GM12874 (cell line): ENCODE results near the gene UVRAG.

Source experiments
- TF ChIP-seq, protein P1 (sequence below): IDR thresholded peaks from 2 replicates; pipeline ENCODE4 v1.5.1; 2011; ENCODE audit warnings: low read depth, mild to moderate bottlenecking, control low read depth, low read length, moderate library complexity; ENCODE audit not compliant: insufficient read depth

Gene UVRAG

DNA sequence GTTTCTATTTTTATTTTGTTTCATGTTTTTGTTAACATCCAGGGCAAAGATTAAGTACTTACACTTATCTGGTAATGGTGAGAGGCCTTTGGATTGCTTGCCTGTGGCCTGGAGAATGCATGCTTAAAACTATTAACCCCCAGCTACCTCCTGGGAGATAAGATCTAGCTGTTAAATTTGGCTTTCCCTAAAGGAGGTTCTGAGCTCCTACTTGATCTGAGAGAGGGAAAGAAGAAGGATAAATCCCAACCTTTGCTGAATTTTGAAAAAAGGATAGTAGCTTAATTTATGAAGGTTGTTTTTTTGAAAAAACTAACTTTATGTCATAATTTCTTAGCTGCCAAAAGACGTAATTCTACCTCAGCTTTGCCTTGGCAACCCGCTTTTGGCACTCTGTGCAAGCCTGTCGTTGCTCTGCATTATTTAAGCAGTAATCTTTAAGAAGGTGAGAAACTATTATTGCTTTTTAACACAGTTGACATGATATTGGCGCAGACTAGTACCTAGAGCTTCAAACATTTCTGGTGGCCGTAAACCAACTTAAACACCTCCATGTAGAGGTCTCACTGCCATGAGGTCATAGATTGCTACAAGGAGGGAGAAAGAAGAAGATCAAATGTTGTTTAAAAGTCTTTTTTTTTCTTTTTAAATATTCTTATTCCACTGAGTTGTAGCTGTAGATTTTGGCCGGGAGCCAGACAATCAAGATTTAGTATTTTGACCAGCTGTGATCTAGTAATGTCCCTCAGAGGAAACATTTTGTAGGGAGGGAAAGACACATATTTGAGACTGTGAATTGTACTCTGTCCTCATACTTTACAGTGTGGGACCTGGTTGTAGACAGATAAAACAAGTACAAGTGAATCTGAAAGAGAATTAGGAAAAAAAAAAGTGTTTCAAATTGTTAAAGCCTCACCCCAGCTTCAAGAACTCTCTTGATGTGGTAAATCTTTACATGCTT, 316.9 kb downstream of the UVRAG start:
- TF ChIP-seq, protein P1, sequence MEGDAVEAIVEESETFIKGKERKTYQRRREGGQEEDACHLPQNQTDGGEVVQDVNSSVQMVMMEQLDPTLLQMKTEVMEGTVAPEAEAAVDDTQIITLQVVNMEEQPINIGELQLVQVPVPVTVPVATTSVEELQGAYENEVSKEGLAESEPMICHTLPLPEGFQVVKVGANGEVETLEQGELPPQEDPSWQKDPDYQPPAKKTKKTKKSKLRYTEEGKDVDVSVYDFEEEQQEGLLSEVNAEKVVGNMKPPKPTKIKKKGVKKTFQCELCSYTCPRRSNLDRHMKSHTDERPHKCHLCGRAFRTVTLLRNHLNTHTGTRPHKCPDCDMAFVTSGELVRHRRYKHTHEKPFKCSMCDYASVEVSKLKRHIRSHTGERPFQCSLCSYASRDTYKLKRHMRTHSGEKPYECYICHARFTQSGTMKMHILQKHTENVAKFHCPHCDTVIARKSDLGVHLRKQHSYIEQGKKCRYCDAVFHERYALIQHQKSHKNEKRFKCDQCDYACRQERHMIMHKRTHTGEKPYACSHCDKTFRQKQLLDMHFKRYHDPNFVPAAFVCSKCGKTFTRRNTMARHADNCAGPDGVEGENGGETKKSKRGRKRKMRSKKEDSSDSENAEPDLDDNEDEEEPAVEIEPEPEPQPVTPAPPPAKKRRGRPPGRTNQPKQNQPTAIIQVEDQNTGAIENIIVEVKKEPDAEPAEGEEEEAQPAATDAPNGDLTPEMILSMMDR, result no peak

DNA sequence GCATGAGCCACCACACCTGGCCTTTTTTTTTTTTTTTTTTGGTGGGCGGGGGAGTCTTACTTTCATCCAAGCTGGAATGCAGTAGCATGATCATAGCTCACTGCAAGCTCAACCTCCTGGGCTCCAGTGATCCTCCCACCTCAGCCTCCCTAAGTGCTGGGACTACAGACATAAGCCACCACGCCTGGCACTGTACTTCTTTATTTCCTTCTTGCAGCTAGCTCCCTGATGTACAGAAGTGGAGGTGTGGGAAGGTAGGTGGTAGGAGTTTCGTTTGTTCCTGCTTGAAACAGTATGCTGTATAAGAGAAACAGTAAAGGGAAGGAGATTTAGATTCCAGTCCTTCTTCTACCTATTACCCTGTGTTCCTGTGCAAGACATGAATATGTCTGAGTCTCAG, 319.2 kb downstream of the UVRAG start:
- TF ChIP-seq, protein P1, result no peak

DNA sequence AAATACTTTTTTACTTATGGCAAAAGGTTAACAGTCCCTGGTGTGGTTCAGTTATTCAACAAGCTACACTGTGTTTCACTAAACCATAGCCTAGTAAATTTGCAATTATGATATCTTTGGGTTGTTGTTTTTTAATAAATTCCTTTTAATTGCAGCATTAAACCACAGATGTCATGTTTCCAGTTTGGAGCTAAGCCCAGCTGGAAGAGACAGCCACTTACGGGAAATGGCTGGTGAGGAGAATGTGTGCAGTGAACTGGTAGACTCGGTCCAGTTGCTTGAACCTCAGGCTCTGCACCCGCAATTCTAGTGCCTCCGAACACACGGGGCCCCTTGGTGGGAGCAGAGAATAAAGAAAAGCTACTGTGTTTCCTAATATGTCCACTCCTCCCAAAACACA, 320.5 kb downstream of the UVRAG start:
- TF ChIP-seq, protein P1, result no peak

DNA sequence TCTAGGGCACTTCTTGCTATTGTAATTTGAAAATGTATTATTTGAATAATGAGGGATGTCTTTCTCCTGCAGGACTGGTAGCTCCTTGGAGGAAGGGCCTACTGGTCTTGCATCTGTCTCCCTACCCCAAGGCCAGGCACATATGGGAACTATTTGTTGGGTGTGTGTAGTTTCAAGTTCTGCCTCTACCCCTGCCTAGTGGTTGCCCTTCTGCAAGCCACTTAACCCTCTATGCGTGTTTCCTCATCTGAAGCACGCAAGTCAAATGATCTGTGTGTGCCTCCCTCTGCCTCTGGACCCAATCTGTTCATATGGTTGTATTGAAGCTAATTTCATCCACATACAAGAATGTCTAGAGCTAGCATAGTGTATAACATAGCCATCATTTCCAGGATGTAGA, 324.3 kb downstream of the UVRAG start:
- TF ChIP-seq, protein P1, result no peak

DNA sequence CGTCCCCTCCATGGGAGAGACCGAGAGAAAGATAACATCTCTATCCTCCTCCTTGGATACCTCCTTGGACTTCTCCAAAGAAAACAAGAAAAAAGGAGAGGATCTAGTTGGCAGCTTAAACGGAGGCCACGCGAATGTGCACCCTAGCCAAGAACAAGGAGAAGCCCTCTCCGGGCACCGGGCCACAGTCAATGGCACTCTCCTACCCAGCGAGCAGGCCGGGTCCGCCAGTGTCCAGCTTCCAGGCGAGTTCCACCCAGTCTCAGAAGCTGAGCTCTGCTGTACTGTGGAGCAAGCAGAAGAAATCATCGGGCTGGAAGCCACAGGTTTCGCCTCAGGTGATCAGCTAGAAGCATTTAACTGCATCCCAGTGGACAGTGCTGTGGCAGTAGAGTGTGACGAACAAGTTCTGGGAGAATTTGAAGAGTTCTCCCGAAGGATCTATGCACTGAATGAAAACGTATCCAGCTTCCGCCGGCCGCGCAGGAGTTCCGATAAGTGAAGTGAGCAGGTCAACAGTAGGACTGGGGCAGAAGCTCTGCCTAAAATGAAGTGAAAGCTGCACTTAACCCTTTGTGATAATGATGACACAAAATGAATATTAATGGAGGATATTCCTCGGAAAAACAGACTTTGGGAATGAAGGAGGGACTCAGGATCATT, 326.0 kb downstream of the UVRAG start:
- TF ChIP-seq, protein P1, result no peak

DNA sequence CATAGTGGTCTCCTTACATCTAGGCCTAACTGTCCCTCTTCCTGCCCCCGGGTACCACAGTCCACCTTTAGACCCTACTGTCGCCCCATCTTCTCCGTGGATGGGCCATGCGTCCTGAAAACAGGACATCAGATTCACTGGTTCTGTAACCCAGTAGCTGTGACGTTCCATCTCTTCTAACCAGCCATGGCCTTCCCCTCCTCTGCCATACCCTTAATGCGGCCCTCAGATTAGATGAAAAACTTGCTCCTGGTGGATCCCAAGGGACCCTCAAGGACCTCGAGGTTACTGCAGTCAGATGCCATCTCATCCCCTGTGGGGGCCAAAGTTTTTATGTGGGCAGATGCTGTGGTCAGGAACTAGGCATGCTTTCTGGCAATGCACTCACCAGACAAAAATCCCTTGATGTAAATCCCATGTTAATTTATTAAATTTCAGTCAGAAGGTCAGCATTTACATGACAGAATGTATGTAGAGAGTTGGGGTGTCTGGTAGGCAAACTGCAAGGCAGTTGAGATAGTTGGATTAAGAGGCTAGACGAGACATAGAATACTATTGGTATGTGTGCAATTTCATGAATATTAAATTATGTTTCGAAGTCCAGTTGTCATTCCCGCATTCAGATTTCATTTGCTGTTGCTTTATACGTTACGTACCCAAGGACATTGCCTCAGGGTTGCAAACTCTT, 327.0 kb downstream of the UVRAG start:
- TF ChIP-seq, protein P1, result no peak

DNA sequence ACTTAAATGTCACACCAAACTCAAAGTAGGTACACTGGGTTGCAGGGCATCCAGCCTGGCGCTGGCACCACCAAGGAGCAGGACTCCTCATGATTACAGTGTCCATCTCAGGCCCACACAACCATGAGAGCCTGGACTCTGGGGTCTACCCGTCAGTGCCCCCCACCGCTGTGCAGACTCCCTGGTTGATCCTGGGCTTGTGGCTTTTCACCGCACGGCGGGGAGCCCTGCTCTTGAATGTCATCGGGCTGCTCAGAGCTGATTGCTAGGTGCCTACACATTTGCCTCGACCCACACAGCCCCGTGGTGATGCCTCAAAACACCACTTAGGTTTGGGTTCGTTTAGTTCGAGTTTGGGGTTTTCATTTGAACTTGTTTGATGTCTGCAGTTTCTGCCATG, 328.3 kb downstream of the UVRAG start:
- TF ChIP-seq, protein P1, result no peak
